H9 (cell line): ENCODE data around the gene PIGL. TPM values are rescaled to one million over a fixed set of nuclear protein-coding genes. Genes with fewer than 3 reads are reported as not detected.

Experiments used
- DNase-seq: peaks from one replicate; pipeline ENCODE4 v3.0.0-alpha.2; 2017
- H2AFZ ChIP-seq: one replicate; pipeline ENCODE4 v1.6.1; 2013; ENCODE audit warnings: mild to moderate bottlenecking, low read length, control low read depth, moderate library complexity
- H2AK5ac ChIP-seq: 2 replicates; pipeline ENCODE4 v1.6.1; 2013; ENCODE audit warnings: low read length, control low read depth, mixed read lengths; ENCODE audit not compliant: insufficient read length
- H2BK120ac ChIP-seq: one replicate; pipeline ENCODE4 v1.6.1; 2013; ENCODE audit warnings: low read depth, mild to moderate bottlenecking, low read length, control low read depth, inconsistent platforms; ENCODE audit not compliant: poor library complexity, severe bottlenecking
- H2BK12ac ChIP-seq: 2 replicates; pipeline ENCODE4 v1.6.1; 2013; ENCODE audit warnings: low read length, control low read depth, mixed read lengths, low read depth; ENCODE audit not compliant: insufficient read length
- H2BK15ac ChIP-seq: 2 replicates; pipeline ENCODE4 v1.6.1; 2013; ENCODE audit warnings: low read depth, low read length, control low read depth
- H2BK20ac ChIP-seq: one replicate; pipeline ENCODE4 v1.6.1; 2013; ENCODE audit warnings: low read depth, mild to moderate bottlenecking, low read length, control low read depth, inconsistent platforms; ENCODE audit not compliant: poor library complexity, severe bottlenecking
- H2BK5ac ChIP-seq: 2 replicates; pipeline ENCODE4 v1.6.1; 2013; ENCODE audit warnings: low read length, control low read depth, mixed read lengths; ENCODE audit not compliant: insufficient read length
- H3K14ac ChIP-seq: 2 replicates; pipeline ENCODE4 v1.6.1; 2013; ENCODE audit warnings: low read length, control low read depth; ENCODE audit not compliant: insufficient read depth
- H3K18ac ChIP-seq: 2 replicates; pipeline ENCODE4 v1.6.1; 2013; ENCODE audit warnings: low read depth, mild to moderate bottlenecking, mixed read lengths, low read length, control low read depth; ENCODE audit not compliant: insufficient read length
- H3K23ac ChIP-seq: 2 replicates; pipeline ENCODE4 v1.6.1; 2013; ENCODE audit warnings: low read length, control low read depth, mixed read lengths, low read depth; ENCODE audit not compliant: insufficient read length
- H3K23me2 ChIP-seq: 2 replicates; pipeline ENCODE4 v1.6.1; 2013; ENCODE audit warnings: low read depth, mild to moderate bottlenecking, mixed read lengths, low read length, control low read depth; ENCODE audit not compliant: insufficient read length, poor library complexity, severe bottlenecking
- H3K27ac ChIP-seq: 2 replicates; pipeline ENCODE4 v1.5.1; 2013; ENCODE audit warnings: low read length, control low read depth, mixed read lengths, low read depth; ENCODE audit not compliant: insufficient read length
- H3K27me3 ChIP-seq: 2 replicates; pipeline ENCODE4 v1.6.1; 2013; ENCODE audit warnings: low read length, control low read depth, inconsistent platforms; ENCODE audit not compliant: insufficient read depth
- H3K4ac ChIP-seq: 2 replicates; pipeline ENCODE4 v1.6.1; 2013; ENCODE audit warnings: low read depth, mild to moderate bottlenecking, control low read depth, inconsistent platforms, low read length, moderate library complexity
- H3K4me1 ChIP-seq: 2 replicates; pipeline ENCODE4 v1.6.1; 2013; ENCODE audit warnings: low read length, control low read depth, inconsistent platforms; ENCODE audit not compliant: insufficient read depth
- H3K4me2 ChIP-seq: 2 replicates; pipeline ENCODE4 v1.6.1; 2013; ENCODE audit warnings: low read length, control low read depth, mixed read lengths; ENCODE audit not compliant: insufficient read length, insufficient read depth
- H3K56ac ChIP-seq: 2 replicates; pipeline ENCODE4 v1.6.1; 2013; ENCODE audit warnings: low read depth, mild to moderate bottlenecking, mixed read lengths, low read length, control low read depth; ENCODE audit not compliant: insufficient read length
- H3K79me1 ChIP-seq: 2 replicates; pipeline ENCODE4 v1.6.1; 2013; ENCODE audit warnings: low read depth, mild to moderate bottlenecking, moderate library complexity, low read length, control low read depth, inconsistent platforms; ENCODE audit not compliant: insufficient read depth, poor library complexity, severe bottlenecking
- H3K79me2 ChIP-seq: 2 replicates; pipeline ENCODE4 v1.6.1; 2013; ENCODE audit warnings: low read length, control low read depth, inconsistent platforms; ENCODE audit not compliant: insufficient read depth
- H3K9ac ChIP-seq: 2 replicates; pipeline ENCODE4 v1.6.1; 2013; ENCODE audit warnings: low read length, control low read depth, mixed read lengths; ENCODE audit not compliant: insufficient read length; ENCODE audit errors: extremely low read depth
- H3K9me3 ChIP-seq: one replicate; pipeline ENCODE4 v1.6.1; 2013; ENCODE audit warnings: low read depth, low read length, inconsistent platforms; ENCODE audit not compliant: control insufficient read depth
- H3T11ph ChIP-seq: one replicate; pipeline ENCODE4 v1.6.1; 2013; ENCODE audit warnings: mild to moderate bottlenecking, low read length, control low read depth, inconsistent platforms
- H4K20me1 ChIP-seq: one replicate; pipeline ENCODE4 v1.6.1; 2013; ENCODE audit not compliant: control insufficient read depth, insufficient read length, insufficient read depth
- H4K5ac ChIP-seq: 2 replicates; pipeline ENCODE4 v1.6.1; 2013; ENCODE audit warnings: low read depth, mild to moderate bottlenecking, mixed read lengths, low read length, control low read depth; ENCODE audit not compliant: insufficient read length
- H4K8ac ChIP-seq: replicated peaks from 2 replicates; pipeline ENCODE4 v1.6.1; 2013; ENCODE audit warnings: low read length, control low read depth, mixed read lengths, low read depth; ENCODE audit not compliant: insufficient read length
- H4K91ac ChIP-seq: 2 replicates; pipeline ENCODE4 v1.6.1; 2013; ENCODE audit warnings: low read depth, mild to moderate bottlenecking, moderate library complexity, mixed read lengths, low read length, control low read depth; ENCODE audit not compliant: insufficient read length
- H3K27ac Mint-ChIP-seq, 3 experiments: 2 replicates in 2 of 3; 3 replicates in 1 of 3; pipeline ENCODE4 v1.8.0; 2020 to 2021; ENCODE audit warnings: mixed read lengths in 3 of 3, mild to moderate bottlenecking in 1 of 3, moderate library complexity in 1 of 3
- H3K27me3 Mint-ChIP-seq: 2 replicates; pipeline ENCODE4 v1.8.0; 2021; ENCODE audit warnings: low read depth, mild to moderate bottlenecking, moderate library complexity, mixed read lengths
- H3K36me3 Mint-ChIP-seq, 3 experiments: 2 replicates in 2 of 3; 3 replicates in 1 of 3; pipeline ENCODE4 v1.8.0; 2020 to 2021; ENCODE audit warnings: low read depth in 3 of 3, mixed read lengths in 3 of 3; ENCODE audit not compliant: insufficient read depth in 1 of 3
- H3K4me1 Mint-ChIP-seq, 2 experiments: 2 replicates each; pipeline ENCODE4 v1.8.0; 2020; ENCODE audit warnings: mixed read lengths in 2 of 2
- H3K4me3 Mint-ChIP-seq, 2 experiments: 2 replicates in 1 of 2; 3 replicates in 1 of 2; pipeline ENCODE4 v1.8.0; 2020 to 2021; ENCODE audit warnings: mild to moderate bottlenecking in 2 of 2, mixed read lengths in 2 of 2, moderate library complexity in 1 of 2
- H3K9me3 Mint-ChIP-seq, 2 experiments: 2 replicates in 1 of 2; 3 replicates in 1 of 2; pipeline ENCODE4 v1.8.0; 2020; ENCODE audit warnings: mild to moderate bottlenecking in 2 of 2, mixed read lengths in 2 of 2, moderate library complexity in 1 of 2
- CTCF ChIP-seq: fragments of 200-600 bp; sonication (generic); conservative IDR thresholded peaks from 3 replicates; pipeline ENCODE4 v1.8.0; 2021; ENCODE audit warnings: antibody characterized with exemption, mild to moderate bottlenecking
- WGBS: extraction: QIAGEN DNeasy Blood & Tissue Kit; methylation state at CpG from one replicate; pipeline ENCODE4 v1.1.7; 2013; ENCODE audit warnings: missing lambda C conversion rate, low lambda C conversion rate, mixed read lengths; ENCODE audit not compliant: insufficient read length; ENCODE audit errors: extremely low coverage; 5-methylcytosine and 5-hydroxymethylcytosine counted together
- total RNA-seq: library from RNA; stranded (reverse); gene quantifications from 2 replicates; pipeline ENCODE4 v1.2.1, GENCODE V29; 2021

PIGL gene
- total RNA-seq, 1 experiment from 2014 or later, result 21.6 TPM

GRCh38 chr17:16313139-16314090 is 96.4 kb downstream of the PIGL start:
- H3K27ac Mint-ChIP-seq, result no peak overlapping the region
- peaks cover 9 to 14% of the 10 kb centered on the region in 2 experiments for H3K9me3 Mint-ChIP-seq

More at GRCh38 chr17:16313139-16314090, 96.4 kb downstream of the PIGL start:
- H2BK20ac ChIP-seq, result no peak overlapping the region
- no peak for TF ChIP-seq CTCF
- no peak overlapping the region for H3K56ac ChIP-seq
- no peak overlapping the region for H3K27ac ChIP-seq
- no peaks in the 10 kb centered on the region for H3K23me2 ChIP-seq
- H3K4me1 Mint-ChIP-seq, result no peaks in the 10 kb centered on the region
- no peak overlapping the region for H3K18ac ChIP-seq
- H4K20me1 ChIP-seq, result no peaks in the 10 kb centered on the region
- no peak overlapping the region for H2AK5ac ChIP-seq
- no peak overlapping the region for H2BK120ac ChIP-seq
- no peak overlapping the region for H3K23ac ChIP-seq
- no peak overlapping the region for H3K14ac ChIP-seq
- H4K91ac ChIP-seq, result no peak overlapping the region
- WGBS, result no CpG with 5 or more reads among the region's 7 CpGs
- H3K79me2 ChIP-seq, result no peaks in the 10 kb centered on the region
- no peaks in the 10 kb centered on the region for H3K9me3 ChIP-seq
- H3K79me1 ChIP-seq, result no peaks in the 10 kb centered on the region
- no peak overlapping the region for H4K8ac ChIP-seq
- no peak overlapping the region for H2BK5ac ChIP-seq
- no peak overlapping the region for H2AFZ ChIP-seq
- no peak overlapping the region for H4K5ac ChIP-seq
- no peak overlapping the region for H3K4ac ChIP-seq
- no peak overlapping the region for H3K4me3 Mint-ChIP-seq
- no peaks in the 10 kb centered on the region for H3K27me3 ChIP-seq
- peaks cover 20 to 40% (median 28%) of the 10 kb centered on the region in 3 experiments for H3K36me3 Mint-ChIP-seq
- no peak overlapping the region for H3K4me2 ChIP-seq
- no peak for DNase-seq
- no peak overlapping the region for H3T11ph ChIP-seq
- no peak overlapping the region for H3K9ac ChIP-seq
- H3K4me1 ChIP-seq, result no peaks in the 10 kb centered on the region
- H2BK12ac ChIP-seq, result no peak overlapping the region
- H2BK15ac ChIP-seq, result no peak overlapping the region
- H3K27me3 Mint-ChIP-seq, result no peaks in the 10 kb centered on the region
